Thyroid gland (tissue), 4 donors: ENCODE measurements around the gene C11orf58. TPM values are rescaled to one million over a fixed set of nuclear protein-coding genes. Genes with fewer than 3 reads are reported as not detected.

ENCODE experiments used
- DNase-seq, 2 donors: peaks; one replicate each; pipeline ENCODE4 v3.0.0-alpha.2; 2019
- H3K27ac ChIP-seq, 3 donors: fragments of 200-600 bp; sonication (generic); 1 replicate in 2 of 3; 2 replicates in 1 of 3; pipeline ENCODE4 v1.5.1; 2016 to 2019; ENCODE audit warnings: mild to moderate bottlenecking in 1 of 3, moderate library complexity in 1 of 3
- H3K27me3 ChIP-seq: fragments of 200-600 bp; sonication (generic); one replicate; pipeline ENCODE4 v1.5.1; 2019
- H3K36me3 ChIP-seq, 2 donors: fragments of 200-600 bp; sonication (generic); one replicate each; pipeline ENCODE4 v1.5.1; 2016 to 2019
- H3K4me1 ChIP-seq, 2 donors: fragments of 200-600 bp; sonication (generic); one replicate each; pipeline ENCODE4 v1.5.1; 2017 to 2019
- H3K4me3 ChIP-seq, 3 donors: fragments of 200-600 bp; sonication (generic); replicated peaks in 1 of 3; 1 replicate in 2 of 3; 2 replicates in 1 of 3; pipeline ENCODE4 v1.5.1; 2016; ENCODE audit warnings: mild to moderate bottlenecking in 1 of 3
- H3K9me3 ChIP-seq: fragments of 200-600 bp; sonication (generic); one replicate; pipeline ENCODE4 v1.5.1; 2017
- CTCF ChIP-seq, 6 experiments: fragments of 200-600 bp in 3 of 6; fragments of 450-650 bp in 3 of 6; sonication (generic) in 3 of 6; IDR thresholded peaks; one replicate each; pipeline ENCODE4 v1.5.1; 2016 to 2019; ENCODE audit warnings: antibody characterized with exemption in 6 of 6, mild to moderate bottlenecking in 2 of 6, inconsistent platforms in 1 of 6, moderate library complexity in 1 of 6
- POLR2A ChIP-seq, 2 donors: fragments of 450-650 bp; IDR thresholded peaks; one replicate each; pipeline ENCODE4 v1.6.1; 2017; ENCODE audit warnings: antibody characterized with exemption in 2 of 2, mild to moderate bottlenecking in 2 of 2, moderate library complexity in 1 of 2
- WGBS, 2 donors: methylation state at CpG; one replicate each; pipeline ENCODE4 v1.1.5; 2017; 5-methylcytosine and 5-hydroxymethylcytosine counted together
- intact Hi-C: fragments of 100-400 bp; cut with DNase I; formaldehyde crosslinking; loops from one replicate; pipeline ENCODE4 v1.15.1; 2023
- total RNA-seq, 4 donors: library from RNA; depleted of rRNA; stranded (reverse); fragments of >200 nt; gene quantifications; one replicate each; pipeline ENCODE4 v1.2.3, GENCODE V29; 2016

Gene C11orf58
- total RNA-seq, 4 donors from 2014 or later, result 190 to 280 (median 195) TPM

- DNase-seq, result no peak
- H3K4me1 ChIP-seq, result no peaks in the 10 kb centered on the region
- no peak overlapping the region for H3K27ac ChIP-seq
- no peaks in the 10 kb centered on the region for H3K9me3 ChIP-seq
- no peaks in the 10 kb centered on the region for H3K27me3 ChIP-seq
- no peak for TF ChIP-seq POLR2A (IDR thresholded peaks at IDR 0.05)
- TF ChIP-seq CTCF (IDR thresholded peaks at IDR 0.05), result no peak
- H3K36me3 ChIP-seq, result no peaks in the 10 kb centered on the region
- WGBS, 2 donors, result 86 to 93% methylated on average over 4 of the region's 4 CpGs
- intact Hi-C loops, result no loop called here
- H3K4me3 ChIP-seq, result no peak overlapping the region
These were observed 29.5 kb downstream of the C11orf58 start for GRCh38 chr11:16767957-16768356.

- no peak overlapping the region for H3K4me3 ChIP-seq
- WGBS, 2 donors, result 94% methylated on average over 4 of the region's 4 CpGs
- no peaks in the 10 kb centered on the region for H3K36me3 ChIP-seq
- no peaks in the 10 kb centered on the region for H3K27me3 ChIP-seq
- intact Hi-C loops, result no loop called here
- no peak for TF ChIP-seq POLR2A (IDR thresholded peaks at IDR 0.05)
- no peak for TF ChIP-seq CTCF (IDR thresholded peaks at IDR 0.05)
- no peaks in the 10 kb centered on the region for H3K4me1 ChIP-seq
- no peaks in the 10 kb centered on the region for H3K9me3 ChIP-seq
- no peak overlapping the region for H3K27ac ChIP-seq
- no peak for DNase-seq
These were observed 30.9 kb downstream of the C11orf58 start for GRCh38 chr11:16769386-16769785.

GRCh38 chr11:16770016-16770415 is 31.6 kb downstream of the C11orf58 start:
- H3K4me3 ChIP-seq, result no peak overlapping the region
- no peaks in the 10 kb centered on the region for H3K9me3 ChIP-seq
- WGBS, 2 donors, result 74 to 92% methylated on average over 11 of the region's 11 CpGs
- DNase-seq, result no peak
- TF ChIP-seq CTCF (IDR thresholded peaks at IDR 0.05) (no peak), POLR2A (IDR thresholded peaks at IDR 0.05) (no peak)
- no peaks in the 10 kb centered on the region for H3K36me3 ChIP-seq
- no peak overlapping the region for H3K27ac ChIP-seq
- no peaks in the 10 kb centered on the region for H3K27me3 ChIP-seq
- H3K4me1 ChIP-seq, result no peaks in the 10 kb centered on the region
- intact Hi-C loops, result no loop called here

GRCh38 chr11:16771350-16772140 is 33.1 kb downstream of the C11orf58 start:
- WGBS, 2 donors, result 87% methylated on average over 12 of the region's 12 CpGs
- DNase-seq, result no peak
- Histone ChIP-seq H3K27ac (no peak overlapping the region), H3K36me3 (no peaks in the 10 kb centered on the region), H3K27me3 (no peaks in the 10 kb centered on the region), H3K4me1 (no peaks in the 10 kb centered on the region), H3K4me3 (no peak overlapping the region), H3K9me3 (no peaks in the 10 kb centered on the region)
- TF ChIP-seq CTCF (IDR thresholded peaks at IDR 0.05) (no peak), POLR2A (IDR thresholded peaks at IDR 0.05) (no peak)
- intact Hi-C loops, result no loop called here

- H3K9me3 ChIP-seq, result no peaks in the 10 kb centered on the region
- no peaks in the 10 kb centered on the region for H3K27me3 ChIP-seq
- no peak overlapping the region for H3K27ac ChIP-seq
- DNase-seq, result no peak
- WGBS, 2 donors, result 96 to 100% methylated on average over 2 of the region's 2 CpGs
- H3K4me1 ChIP-seq, result no peaks in the 10 kb centered on the region
- no peak for TF ChIP-seq CTCF (IDR thresholded peaks at IDR 0.05)
- no peak for TF ChIP-seq POLR2A (IDR thresholded peaks at IDR 0.05)
- intact Hi-C loops, result no loop called here
- H3K4me3 ChIP-seq, result no peak overlapping the region
- H3K36me3 ChIP-seq, result no peaks in the 10 kb centered on the region
These were observed 33.7 kb downstream of the C11orf58 start for GRCh38 chr11:16772141-16772512.
